Progenitor cell of endocrine pancreas (in vitro differentiated cells): ENCODE measurements around the gene DNAJA3. TPM values are rescaled to one million over a fixed set of nuclear protein-coding genes. Genes with fewer than 3 reads are reported as not detected.

Experiments
- DNase-seq: peaks from one replicate; pipeline ENCODE4 v3.0.0; 2021; ENCODE audit warnings: low spot score; ENCODE audit not compliant: unreplicated experiment
- H3K27ac Mint-ChIP-seq: 2 replicates; pipeline ENCODE4 v1.8.0; 2021; ENCODE audit warnings: mild to moderate bottlenecking, moderate library complexity, mixed read lengths
- H3K27me3 Mint-ChIP-seq: 2 replicates; pipeline ENCODE4 v1.8.0; 2021; ENCODE audit warnings: mixed read lengths
- H3K36me3 Mint-ChIP-seq: 2 replicates; pipeline ENCODE4 v1.8.0; 2022; ENCODE audit warnings: mixed read lengths; ENCODE audit not compliant: insufficient read depth
- H3K4me1 Mint-ChIP-seq: 2 replicates; pipeline ENCODE4 v1.8.0; 2021; ENCODE audit warnings: low read depth, mixed read lengths
- H3K4me3 Mint-ChIP-seq: 2 replicates; pipeline ENCODE4 v1.8.0; 2021; ENCODE audit warnings: low read depth, mild to moderate bottlenecking, moderate library complexity, mixed read lengths
- H3K9me3 Mint-ChIP-seq: 2 replicates; pipeline ENCODE4 v1.8.0; 2021; ENCODE audit warnings: low read depth, mixed read lengths
- total RNA-seq: library from RNA; stranded (reverse); gene quantifications from 2 replicates; pipeline ENCODE4 v1.2.1, GENCODE V29; 2021
- TF ChIP-seq, protein P1 (sequence below): fragments of 200-600 bp; sonication (generic); IDR thresholded peaks from one replicate; pipeline ENCODE4 v1.5.0; 2021; ENCODE audit warnings: antibody characterized with exemption, mild to moderate bottlenecking; ENCODE audit not compliant: unreplicated experiment

DNAJA3 gene
- total RNA-seq, 1 donor from 2014 or later = 42.3 TPM

DNA sequence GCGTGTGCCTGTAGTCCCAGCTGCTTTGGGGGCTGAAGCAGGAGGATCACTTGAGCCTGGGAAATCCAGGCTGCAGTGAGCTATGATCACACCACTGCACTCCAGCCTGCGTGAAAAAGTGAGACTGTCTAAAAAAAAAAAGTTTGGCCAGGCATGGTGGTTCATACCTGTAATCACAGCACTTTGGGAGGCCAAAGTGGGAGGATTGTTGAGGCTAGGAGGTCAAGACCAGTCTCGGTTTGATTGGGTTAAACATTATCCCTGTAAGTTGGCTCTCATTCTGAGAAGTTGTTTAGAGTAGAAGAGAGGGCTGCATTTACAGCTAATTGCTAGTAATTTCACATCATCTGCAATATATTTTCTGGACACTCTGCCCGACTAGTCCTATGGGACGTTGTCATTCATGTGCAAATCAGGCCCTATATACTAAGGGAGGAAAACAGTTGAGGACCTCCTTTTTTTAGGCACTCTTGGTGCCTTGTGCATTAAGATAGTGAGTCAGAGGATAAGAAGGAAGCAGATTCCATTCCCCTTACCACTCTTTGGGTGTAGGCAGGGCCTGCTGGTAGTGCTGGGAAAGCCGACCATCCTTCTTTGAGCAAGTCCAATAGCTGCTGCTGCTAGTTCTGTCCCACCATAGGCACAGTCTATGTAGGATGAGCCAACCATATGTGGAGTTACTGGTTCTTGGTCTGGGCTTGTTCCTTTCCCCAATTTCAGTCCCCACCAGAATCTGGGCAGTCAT lies 69.2 kb downstream of the DNAJA3 start:
- Mint-ChIP-seq H3K27ac (no peak overlapping the region), H3K4me1 (peaks cover 7% of the 10 kb centered on the region), H3K36me3 (no peaks in the 10 kb centered on the region), H3K4me3 (no peak overlapping the region), H3K27me3 (no peaks in the 10 kb centered on the region), H3K9me3 (no peaks in the 10 kb centered on the region)
- DNase-seq = no peak
- TF ChIP-seq, protein P1, sequence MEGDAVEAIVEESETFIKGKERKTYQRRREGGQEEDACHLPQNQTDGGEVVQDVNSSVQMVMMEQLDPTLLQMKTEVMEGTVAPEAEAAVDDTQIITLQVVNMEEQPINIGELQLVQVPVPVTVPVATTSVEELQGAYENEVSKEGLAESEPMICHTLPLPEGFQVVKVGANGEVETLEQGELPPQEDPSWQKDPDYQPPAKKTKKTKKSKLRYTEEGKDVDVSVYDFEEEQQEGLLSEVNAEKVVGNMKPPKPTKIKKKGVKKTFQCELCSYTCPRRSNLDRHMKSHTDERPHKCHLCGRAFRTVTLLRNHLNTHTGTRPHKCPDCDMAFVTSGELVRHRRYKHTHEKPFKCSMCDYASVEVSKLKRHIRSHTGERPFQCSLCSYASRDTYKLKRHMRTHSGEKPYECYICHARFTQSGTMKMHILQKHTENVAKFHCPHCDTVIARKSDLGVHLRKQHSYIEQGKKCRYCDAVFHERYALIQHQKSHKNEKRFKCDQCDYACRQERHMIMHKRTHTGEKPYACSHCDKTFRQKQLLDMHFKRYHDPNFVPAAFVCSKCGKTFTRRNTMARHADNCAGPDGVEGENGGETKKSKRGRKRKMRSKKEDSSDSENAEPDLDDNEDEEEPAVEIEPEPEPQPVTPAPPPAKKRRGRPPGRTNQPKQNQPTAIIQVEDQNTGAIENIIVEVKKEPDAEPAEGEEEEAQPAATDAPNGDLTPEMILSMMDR = no peak

DNA sequence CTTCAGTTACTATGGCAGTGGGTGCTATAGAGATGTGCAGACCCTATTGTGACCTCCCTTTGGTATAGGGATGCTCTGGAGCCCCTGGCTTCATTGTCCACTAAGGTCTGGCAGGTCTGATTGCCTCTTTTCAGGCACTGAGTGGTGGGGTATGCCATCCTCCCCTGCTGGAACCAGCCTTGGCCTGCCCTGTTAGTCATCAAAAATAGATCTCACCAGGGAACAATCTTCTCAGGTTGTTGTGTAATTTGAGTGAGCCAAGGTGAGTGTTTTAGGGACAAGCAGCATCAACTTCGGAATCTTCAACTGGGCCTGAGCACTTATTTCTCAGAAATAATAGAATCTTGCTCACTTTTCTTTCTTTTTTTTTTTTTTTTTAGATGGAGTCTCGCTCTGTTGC lies 70.1 kb downstream of the DNAJA3 start:
- no peaks in the 10 kb centered on the region for H3K36me3 Mint-ChIP-seq
- no peak overlapping the region for H3K27ac Mint-ChIP-seq
- DNase-seq = no peak
- no peak overlapping the region for H3K4me3 Mint-ChIP-seq
- H3K9me3 Mint-ChIP-seq = no peaks in the 10 kb centered on the region
- TF ChIP-seq, protein P1 = no peak
- H3K27me3 Mint-ChIP-seq = no peaks in the 10 kb centered on the region
- peaks cover 14% of the 10 kb centered on the region for H3K4me1 Mint-ChIP-seq

DNA sequence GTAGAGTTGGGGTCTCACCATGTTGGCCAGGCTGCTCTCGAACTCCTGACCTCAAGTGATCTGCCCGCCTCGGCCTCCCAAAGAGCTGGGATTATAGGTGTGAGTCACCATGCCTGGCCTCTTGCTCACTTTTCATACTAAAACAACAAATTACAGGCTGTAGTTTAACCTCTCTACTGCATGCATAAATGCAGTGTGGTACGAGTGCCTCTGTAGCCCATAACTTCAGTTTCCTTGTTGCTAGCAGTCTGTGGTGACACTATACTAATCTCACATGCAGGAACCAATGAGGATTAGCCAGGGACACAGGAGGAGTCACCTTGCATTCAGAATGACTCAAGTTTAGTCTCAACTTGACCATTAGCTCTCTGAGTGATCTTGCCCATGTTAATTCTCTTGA lies 70.6 kb downstream of the DNAJA3 start:
- Mint-ChIP-seq H3K4me1 (peaks cover 18% of the 10 kb centered on the region), H3K4me3 (no peak overlapping the region), H3K9me3 (no peaks in the 10 kb centered on the region), H3K36me3 (no peaks in the 10 kb centered on the region), H3K27me3 (no peaks in the 10 kb centered on the region), H3K27ac (no peak overlapping the region)
- no peak for DNase-seq
- TF ChIP-seq, protein P1 = no peak

DNA sequence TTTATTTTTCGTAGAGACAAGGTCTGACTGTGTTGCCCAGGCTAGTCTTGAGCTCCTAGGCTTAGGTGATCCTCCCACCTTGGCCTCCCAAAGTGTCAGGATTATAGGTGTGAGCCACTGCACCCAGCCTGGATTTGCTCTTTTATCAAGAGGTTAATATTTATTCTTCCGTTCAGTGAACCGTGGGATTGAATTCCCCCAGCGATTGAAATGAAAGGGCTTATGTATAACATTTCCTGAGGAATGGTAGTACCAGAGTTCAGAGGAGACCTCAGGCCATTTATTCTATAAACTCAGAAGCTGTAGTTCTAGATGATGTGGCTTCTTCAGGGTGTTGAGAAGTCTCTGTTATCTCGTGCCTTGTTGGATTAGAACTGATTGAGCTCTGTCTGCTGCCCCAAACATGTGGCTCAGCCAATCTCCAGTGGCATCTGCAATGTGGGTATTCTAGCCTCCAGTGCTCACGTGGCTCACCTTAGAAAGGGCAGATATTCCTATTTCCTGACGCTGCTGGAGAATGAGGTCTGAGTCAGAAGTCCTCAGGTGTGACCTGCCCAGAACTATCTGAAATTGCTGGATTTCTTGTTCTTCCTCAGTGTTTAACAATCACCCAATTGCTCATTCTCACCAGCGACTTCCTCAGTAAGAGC lies 73.0 kb downstream of the DNAJA3 start:
- Mint-ChIP-seq H3K9me3 (no peaks in the 10 kb centered on the region), H3K36me3 (no peaks in the 10 kb centered on the region), H3K4me3 (no peak overlapping the region), H3K4me1 (peaks cover 23% of the 10 kb centered on the region), H3K27ac (no peak overlapping the region), H3K27me3 (no peaks in the 10 kb centered on the region)
- DNase-seq = no peak
- TF ChIP-seq, protein P1 = no peak

DNA sequence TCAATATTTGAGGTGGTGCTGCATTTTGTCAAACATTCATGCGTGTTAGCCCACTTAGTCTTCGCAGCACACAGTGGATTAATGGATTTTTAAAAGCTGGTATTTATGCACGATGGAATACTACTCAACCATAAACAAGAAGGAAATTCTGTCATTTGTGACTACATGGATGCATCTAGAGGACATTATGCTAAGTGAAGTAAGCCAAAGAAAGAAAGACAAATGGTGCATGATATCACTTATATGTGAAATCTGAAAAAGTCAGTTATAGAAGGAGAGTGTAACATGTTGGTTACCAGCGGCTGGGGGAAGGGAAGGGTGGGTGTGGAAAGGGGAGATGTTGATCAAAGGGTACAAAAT lies 73.5 kb downstream of the DNAJA3 start:
- Mint-ChIP-seq H3K36me3 (no peaks in the 10 kb centered on the region), H3K9me3 (no peaks in the 10 kb centered on the region), H3K4me1 (peaks cover 23% of the 10 kb centered on the region), H3K27me3 (no peaks in the 10 kb centered on the region), H3K4me3 (no peak overlapping the region), H3K27ac (no peak overlapping the region)
- no peak for DNase-seq
- TF ChIP-seq, protein P1 = no peak
